Measurements from ENCODE around the gene DMC1. TPM values are rescaled to one million over a fixed set of nuclear protein-coding genes. Genes with fewer than 3 reads are reported as not detected.

DMC1 gene, protein sequence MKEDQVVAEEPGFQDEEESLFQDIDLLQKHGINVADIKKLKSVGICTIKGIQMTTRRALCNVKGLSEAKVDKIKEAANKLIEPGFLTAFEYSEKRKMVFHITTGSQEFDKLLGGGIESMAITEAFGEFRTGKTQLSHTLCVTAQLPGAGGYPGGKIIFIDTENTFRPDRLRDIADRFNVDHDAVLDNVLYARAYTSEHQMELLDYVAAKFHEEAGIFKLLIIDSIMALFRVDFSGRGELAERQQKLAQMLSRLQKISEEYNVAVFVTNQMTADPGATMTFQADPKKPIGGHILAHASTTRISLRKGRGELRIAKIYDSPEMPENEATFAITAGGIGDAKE
- total RNA-seq = 0.91 and 1.1 TPM in 2 replicates
- 0.22 and 0.24 TPM in 2 replicates for polyA plus RNA-seq
- polyA plus RNA-seq (2011; cell fraction: cytosol; rRNA removed) = 5.7 and 6.5 TPM in 2 replicates
- polyA plus RNA-seq (2011; cell fraction: nucleus; rRNA removed) = 1.1 and 3.0 TPM in 2 replicates
- polyA plus RNA-seq (2012) = 0.57 and 2.0 TPM in 2 replicates
- 0.45 TPM in 1 of 2 replicates, not detected in the other for polyA minus RNA-seq
- not detected for polyA minus RNA-seq (2011; cell fraction: cytosol; rRNA and poly(A)+ RNA removed)
- 0.53 and 1.1 TPM in 2 replicates for polyA minus RNA-seq (2011; cell fraction: nucleus; rRNA and poly(A)+ RNA removed)
- percentile 30 among the genes with signal in this experiment for Bru-seq, nascent RNA
- BruChase-seq, experiment 1, labeled RNA remaining after a 6-hour chase = percentile 20 among the genes with signal in this experiment
- BruChase-seq, experiment 2, labeled RNA remaining after a 2-hour chase = percentile 17 among the genes with signal in this experiment
- long read RNA-seq, transcript DMC1-205 (2 exons, 269 nt) = major isoform, 5 of 8 reads
- long read RNA-seq, partial matches to known transcripts = 0 of 8 reads
- long read RNA-seq, other reads (novel, unspliced or antisense) = 3 of 8 reads

- Histone ChIP-seq H4K20me1 (replicated peaks; ENCODE audit: control insufficient read depth, extremely low read depth, insufficient read depth, low read length) (no peaks in the 10 kb centered on the region), H3K9me3 (replicated peaks; ENCODE audit: control insufficient read depth, insufficient read depth, low read length) (no peaks in the 10 kb centered on the region), H3K9me1 (replicated peaks; ENCODE audit: control insufficient read depth, extremely low read depth, insufficient read depth, low read length) (no peaks in the 10 kb centered on the region), H2AFZ (ENCODE audit: low read depth, low read length) (peak within 1 kb of the TSS; percentile 91), H3K4me3 (replicated peaks in 1 of 3; ENCODE audit: insufficient read depth in 1 of 3, low read depth in 1 of 3, low read length in 3 of 3) (peak within 1 kb of the TSS; percentile 19 to 75 (median 60)), H3K36me3 (ENCODE audit: control insufficient read depth in 2 of 2, extremely low read depth in 1 of 2, insufficient read depth in 2 of 2, low read length in 2 of 2) (no peaks in the 10 kb centered on the region), H3K9ac (replicated peaks; ENCODE audit: extremely low read depth, insufficient read depth, low read length) (peak within 1 kb of the TSS; percentile 75), H3K27ac (ENCODE audit: insufficient read depth, low read depth, low read length) (no peak within 1 kb of the TSS), H3K4me2 (ENCODE audit: insufficient read depth, low read length) (peak within 1 kb of the TSS; percentile 66), H3K27me3 (ENCODE audit: control insufficient read depth in 2 of 2, insufficient read depth in 2 of 2, low read length in 2 of 2) (peaks cover 0 to 2% of the 10 kb centered on the region in 2 experiments), H3K79me2 (ENCODE audit: control insufficient read depth, insufficient read depth, low read length) (no peaks in the 10 kb centered on the region), H3K4me1 (ENCODE audit: control insufficient read depth, extremely low read depth, insufficient read depth, low read length) (peaks cover 7% of the 10 kb centered on the region)
- FAIRE-seq (peak; percentile 74), DNase-seq (ENCODE audit: low read depth, low spot score) (peak; percentile 69)
- TF ChIP-seq MAX (IDR thresholded peaks at IDR 0.05; ENCODE audit: insufficient read depth, insufficient read length) = no peak
- no peak for TF ChIP-seq FOS (IDR thresholded peaks at IDR 0.05; ENCODE audit: borderline replicate concordance, insufficient read depth, low read length)
- no peak for TF ChIP-seq POLR2AphosphoS5 (IDR thresholded peaks at IDR 0.05; ENCODE audit: insufficient read depth, low read depth, low read length)
- no peak for TF ChIP-seq CTCF (IDR thresholded peaks at IDR 0.05; ENCODE audit: extremely low read depth in 1 of 2, insufficient read depth in 1 of 2, low read depth in 1 of 2, low read length in 2 of 2)
- BruUV-seq (replicated peaks) = no TSS peak
- POLR2A ChIA-PET = interaction anchor here (0.7 kb wide), 1 partner anchor 81 kb away, joined by 3 read pairs; no protein-coding TSS in a partner anchor
- intact Hi-C loops (cut with micrococcal nuclease) = loop anchor here (1.0 to 10.0 kb wide), 3 partner anchors 65 to 518 kb away; no protein-coding TSS in a partner anchor
- CTCF ChIA-PET = interaction anchor here (0.7 to 6.8 kb wide), 5 partner anchors 12 to 518 kb away, joined by 3 to 76 read pairs (median 4); no protein-coding TSS in a partner anchor
- dilution Hi-C loops (cut with MboI; ENCODE audit: extremely low pct_ligation_motif_present, low sequenced_read_pairs) = no loop called here
These were observed at the start of gene DMC1 for GRCh38 chr22:38569972-38570778. DMC1 (minus strand) TSS chr22:38570183; CDS start chr22:38568256, 1,927 bp downstream.

Data from endothelial cell of umbilical vein (primary cell).